Measurements from ENCODE around the gene FRYL. TPM values are rescaled to one million over a fixed set of nuclear protein-coding genes. Genes with fewer than 3 reads are reported as not detected.

FRYL gene
- total RNA-seq, 1 experiment from 2014 or later, result 43.1 TPM

DNA sequence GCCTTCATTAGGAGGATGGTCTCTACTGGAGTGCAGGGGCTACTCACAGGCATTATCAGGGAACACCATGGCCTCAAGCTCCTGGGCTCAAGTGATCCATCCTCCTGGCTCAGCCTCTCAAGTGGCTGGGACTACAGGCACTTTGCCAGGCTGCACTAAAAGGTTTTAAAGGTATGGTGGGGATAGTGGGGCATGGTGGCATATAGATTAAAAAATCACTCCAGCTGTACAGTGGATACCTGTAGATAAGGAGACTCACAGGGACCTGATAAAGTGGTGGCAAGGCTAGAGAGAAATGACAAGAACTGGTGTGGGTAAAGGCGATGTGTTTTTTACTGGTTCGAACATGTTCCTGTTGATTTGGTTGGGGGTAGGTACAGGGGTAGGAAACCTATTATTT, 284.1 kb downstream of the FRYL start:
- ChIA-PET CTCF (no interaction called here), POLR2A (ENCODE audit: low non-redundant PET) (no interaction called here)
- H3K27ac ChIP-seq (ENCODE audit: low read depth, low read length, poor library complexity, severe bottlenecking), result no peak overlapping the region
- BruUV-seq (replicated peaks), result no TSS peak
- H3K9me3 ChIP-seq (ENCODE audit: low read depth, low read length, poor library complexity, severe bottlenecking), result no peaks in the 10 kb centered on the region
- DNase-seq (ENCODE audit: low spot score), result no peak
- H3K4me1 ChIP-seq (ENCODE audit: insufficient read depth, low read length, poor library complexity, severe bottlenecking), result peaks cover 4% of the 10 kb centered on the region
- no peak for TF ChIP-seq EZH2 (IDR thresholded peaks at IDR 0.05; ENCODE audit: borderline replicate concordance, low read depth, low read length, poor library complexity, severe bottlenecking)
- TF ChIP-seq, protein P1, sequence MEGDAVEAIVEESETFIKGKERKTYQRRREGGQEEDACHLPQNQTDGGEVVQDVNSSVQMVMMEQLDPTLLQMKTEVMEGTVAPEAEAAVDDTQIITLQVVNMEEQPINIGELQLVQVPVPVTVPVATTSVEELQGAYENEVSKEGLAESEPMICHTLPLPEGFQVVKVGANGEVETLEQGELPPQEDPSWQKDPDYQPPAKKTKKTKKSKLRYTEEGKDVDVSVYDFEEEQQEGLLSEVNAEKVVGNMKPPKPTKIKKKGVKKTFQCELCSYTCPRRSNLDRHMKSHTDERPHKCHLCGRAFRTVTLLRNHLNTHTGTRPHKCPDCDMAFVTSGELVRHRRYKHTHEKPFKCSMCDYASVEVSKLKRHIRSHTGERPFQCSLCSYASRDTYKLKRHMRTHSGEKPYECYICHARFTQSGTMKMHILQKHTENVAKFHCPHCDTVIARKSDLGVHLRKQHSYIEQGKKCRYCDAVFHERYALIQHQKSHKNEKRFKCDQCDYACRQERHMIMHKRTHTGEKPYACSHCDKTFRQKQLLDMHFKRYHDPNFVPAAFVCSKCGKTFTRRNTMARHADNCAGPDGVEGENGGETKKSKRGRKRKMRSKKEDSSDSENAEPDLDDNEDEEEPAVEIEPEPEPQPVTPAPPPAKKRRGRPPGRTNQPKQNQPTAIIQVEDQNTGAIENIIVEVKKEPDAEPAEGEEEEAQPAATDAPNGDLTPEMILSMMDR (conservative IDR thresholded peaks at IDR 0.05; ENCODE audit: low read depth, low read length), result no peak
- no peak overlapping the region for H3K4me3 ChIP-seq (ENCODE audit: low read depth, low read length, poor library complexity, severe bottlenecking)
- H3K36me3 ChIP-seq (ENCODE audit: insufficient read depth, low read length, poor library complexity, severe bottlenecking), result peaks cover 10% of the 10 kb centered on the region
- intact Hi-C loops (cut with micrococcal nuclease; ENCODE audit: unreplicated experiment), result no loop called here
- H3K27me3 ChIP-seq (replicated peaks; ENCODE audit: insufficient read depth, low read depth, low read length, poor library complexity), result no peaks in the 10 kb centered on the region

GRCh38 chr4:48493452-48494100, 286.5 kb downstream of the FRYL start:
- POLR2A ChIA-PET (ENCODE audit: low non-redundant PET), result no interaction called here
- no peak overlapping the region for H3K27ac ChIP-seq (ENCODE audit: low read depth, low read length, poor library complexity, severe bottlenecking)

GRCh38 chr4:48491514-48492176, 288.4 kb downstream of the FRYL start:
- intact Hi-C loops (cut with micrococcal nuclease; ENCODE audit: unreplicated experiment), result no loop called here
- Histone ChIP-seq H3K27ac (ENCODE audit: low read depth, low read length, poor library complexity, severe bottlenecking) (no peak overlapping the region), H3K9me3 (ENCODE audit: low read depth, low read length, poor library complexity, severe bottlenecking) (no peaks in the 10 kb centered on the region), H3K4me1 (ENCODE audit: insufficient read depth, low read length, poor library complexity, severe bottlenecking) (peaks cover 4% of the 10 kb centered on the region), H3K4me3 (ENCODE audit: low read depth, low read length, poor library complexity, severe bottlenecking) (no peak overlapping the region), H3K36me3 (ENCODE audit: insufficient read depth, low read length, poor library complexity, severe bottlenecking) (no peaks in the 10 kb centered on the region), H3K27me3 (replicated peaks; ENCODE audit: insufficient read depth, low read depth, low read length, poor library complexity) (peaks cover 17% of the 10 kb centered on the region)
- DNase-seq (ENCODE audit: low spot score), result no peak
- TF ChIP-seq, protein P1 (conservative IDR thresholded peaks at IDR 0.05; ENCODE audit: low read depth, low read length), result no peak
- TF ChIP-seq EZH2 (IDR thresholded peaks at IDR 0.05; ENCODE audit: borderline replicate concordance, low read depth, low read length, poor library complexity, severe bottlenecking), result no peak
- BruUV-seq (replicated peaks), result no TSS peak
- ChIA-PET CTCF (no interaction called here), POLR2A (ENCODE audit: low non-redundant PET) (no interaction called here)

More at GRCh38 chr4:48493452-48494100, 286.5 kb downstream of the FRYL start:
- CTCF ChIA-PET, result interaction anchor here (0.6 kb wide), 1 partner anchor 73 kb away, joined by 3 read pairs; no protein-coding TSS in a partner anchor
- H3K36me3 ChIP-seq (ENCODE audit: insufficient read depth, low read length, poor library complexity, severe bottlenecking), result peaks cover under 1% of the 10 kb centered on the region
- H3K4me1 ChIP-seq (ENCODE audit: insufficient read depth, low read length, poor library complexity, severe bottlenecking), result peaks cover 4% of the 10 kb centered on the region
- no peak for TF ChIP-seq EZH2 (IDR thresholded peaks at IDR 0.05; ENCODE audit: borderline replicate concordance, low read depth, low read length, poor library complexity, severe bottlenecking)
- TF ChIP-seq, protein P1 (conservative IDR thresholded peaks at IDR 0.05; ENCODE audit: low read depth, low read length), result no peak
- intact Hi-C loops (cut with micrococcal nuclease; ENCODE audit: unreplicated experiment), result no loop called here
- H3K4me3 ChIP-seq (ENCODE audit: low read depth, low read length, poor library complexity, severe bottlenecking), result no peak overlapping the region
- no peaks in the 10 kb centered on the region for H3K9me3 ChIP-seq (ENCODE audit: low read depth, low read length, poor library complexity, severe bottlenecking)
- peak; percentile 21 for DNase-seq (ENCODE audit: low spot score)
- no TSS peak for BruUV-seq (replicated peaks)
- peaks cover 13% of the 10 kb centered on the region for H3K27me3 ChIP-seq (replicated peaks; ENCODE audit: insufficient read depth, low read depth, low read length, poor library complexity)

Data from A673 (cell line).